GM19239 (cell line): ENCODE results near the gene STRN4.
A peak's percentile ranks its signal among the peaks of the same experiment; 100 is the strongest.

ENCODE experiments used
- DNase-seq: peaks from one replicate; pipeline ENCODE4 v3.0.0; 2011; ENCODE audit warnings: low spot score; ENCODE audit not compliant: insufficient read length
- FAIRE-seq: peaks from 2 replicates; lab custom pipeline; 2011; peaks lifted over from hg19 to GRCh38; lab: Jason Lieb, UNC

Gene STRN4

DNA sequence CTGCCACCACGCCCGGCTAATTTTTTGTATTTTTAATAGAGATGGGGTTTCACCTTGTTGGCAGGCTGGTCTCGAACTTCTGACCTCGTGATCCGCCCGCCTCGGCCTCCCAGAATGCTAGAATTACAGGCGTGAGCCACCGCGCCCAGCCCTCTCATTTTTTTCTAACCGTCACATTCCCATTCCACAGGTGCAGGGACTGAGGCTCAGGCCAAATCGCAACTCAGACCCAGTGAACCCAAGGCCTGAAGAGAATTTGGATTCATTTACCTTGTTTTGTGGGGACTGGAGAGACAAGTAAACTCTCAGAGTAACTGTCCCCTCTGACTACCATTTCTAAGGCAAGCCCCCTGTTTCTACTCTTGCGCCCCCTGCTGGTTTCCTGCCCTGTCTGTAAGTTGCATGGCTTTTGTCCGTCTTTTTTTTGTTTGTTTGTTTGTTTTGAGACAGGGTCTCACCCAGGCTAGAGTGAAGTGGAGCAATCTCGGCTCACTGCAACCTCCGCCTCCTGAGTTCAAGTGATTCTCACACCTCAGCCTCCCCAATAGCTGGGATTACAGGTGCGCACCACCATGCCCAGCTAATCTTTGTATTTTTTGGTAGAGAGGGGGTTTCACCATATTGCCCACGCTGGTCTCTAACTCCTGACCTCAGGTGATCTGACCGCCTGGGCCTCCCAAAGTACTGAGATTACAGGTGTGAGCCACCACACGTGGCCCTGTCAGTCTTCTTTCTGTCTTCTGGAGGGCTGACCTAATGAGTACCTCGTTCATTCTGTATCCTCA, 2.3 kb upstream of the STRN4 start:
- FAIRE-seq: peak; percentile 90
- DNase-seq: no peak

- FAIRE-seq: no peak
- no peak for DNase-seq
Measured at GRCh38 chr19:46745521-46746280, 549 bp downstream of the STRN4 start, which contains the start of gene FKRP. Gene FKRP (plus strand): TSS chr19:46746057. CDS start chr19:46755451, 9,394 bp downstream.

DNA sequence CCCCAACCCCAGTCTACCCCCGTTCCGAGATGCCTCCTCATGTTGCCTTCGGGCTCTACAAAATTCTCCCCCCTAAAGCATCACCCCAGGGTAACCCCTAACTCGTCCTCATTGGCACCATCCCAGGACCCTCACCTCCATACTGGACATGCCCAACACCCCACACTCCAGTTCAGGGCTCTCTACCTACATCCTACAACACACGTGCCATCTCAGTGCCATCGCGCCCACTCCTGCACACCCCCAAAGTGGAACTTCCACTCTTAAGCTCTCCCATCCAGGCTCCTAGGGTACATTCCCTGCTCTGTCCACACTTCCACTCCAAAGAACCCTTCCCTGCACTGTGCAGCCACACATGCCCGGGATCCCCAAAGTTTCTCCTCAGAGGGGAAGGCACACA, 1.2 kb downstream of the STRN4 start:
- FAIRE-seq (no peak), DNase-seq (no peak)

GRCh38 chr19:46744005-46744691, 2.1 kb downstream of the STRN4 start:
- DNase-seq: no peak
- no peak for FAIRE-seq

DNA sequence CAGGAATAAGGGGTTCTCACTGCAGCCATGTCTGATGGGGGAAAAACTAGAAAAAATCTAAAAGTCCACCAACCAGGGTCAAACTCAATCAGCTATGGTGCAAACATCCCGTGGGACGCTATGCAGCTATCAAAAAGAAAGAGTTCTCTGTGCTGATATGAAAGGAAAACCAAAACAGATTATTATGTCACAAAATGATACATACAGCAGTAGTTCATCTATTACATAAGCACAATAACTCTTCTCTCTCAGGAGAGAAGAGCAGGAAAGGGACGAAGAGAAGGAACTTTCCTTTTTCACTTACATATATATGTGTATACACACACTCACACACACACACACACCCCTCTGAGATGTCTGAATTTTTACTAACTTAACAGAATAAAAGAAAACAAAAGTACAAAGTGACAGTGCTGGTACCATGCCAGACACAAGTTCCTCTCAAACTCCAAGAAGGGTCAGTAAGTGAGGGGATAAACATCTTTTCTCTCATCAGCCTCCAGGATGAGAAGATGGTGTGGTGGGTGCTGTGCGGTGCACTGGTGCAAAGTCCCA, 3.2 kb downstream of the STRN4 start:
- no peak for DNase-seq
- peak; percentile 21 for FAIRE-seq

DNA sequence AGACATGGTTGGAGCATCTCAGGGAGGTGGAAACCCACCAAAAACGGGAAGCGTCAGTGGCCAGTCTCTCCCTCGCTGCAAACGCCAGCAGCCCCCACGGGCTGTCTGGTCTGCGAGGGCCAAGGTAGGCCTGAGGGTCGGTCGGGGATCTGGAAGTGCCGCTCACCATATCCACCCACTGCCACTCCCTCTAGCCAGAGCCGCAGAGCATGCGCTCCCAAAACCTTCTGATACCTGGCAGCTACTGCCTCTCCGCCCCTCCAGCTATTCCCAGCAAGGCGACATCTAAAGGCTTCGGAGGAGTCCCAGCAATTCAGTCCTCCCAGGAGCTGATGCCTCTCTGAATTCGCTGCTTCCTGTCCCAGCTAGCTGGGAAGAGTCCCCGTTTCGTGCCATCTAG, 4.8 kb downstream of the STRN4 start:
- FAIRE-seq: no peak

GRCh38 chr19:46739290-46739771, 6.9 kb downstream of the STRN4 start:
- DNase-seq: no peak
- no peak for FAIRE-seq

More for the DNA sequence above, 4.8 kb downstream of the STRN4 start:
- no peak for DNase-seq

DNA sequence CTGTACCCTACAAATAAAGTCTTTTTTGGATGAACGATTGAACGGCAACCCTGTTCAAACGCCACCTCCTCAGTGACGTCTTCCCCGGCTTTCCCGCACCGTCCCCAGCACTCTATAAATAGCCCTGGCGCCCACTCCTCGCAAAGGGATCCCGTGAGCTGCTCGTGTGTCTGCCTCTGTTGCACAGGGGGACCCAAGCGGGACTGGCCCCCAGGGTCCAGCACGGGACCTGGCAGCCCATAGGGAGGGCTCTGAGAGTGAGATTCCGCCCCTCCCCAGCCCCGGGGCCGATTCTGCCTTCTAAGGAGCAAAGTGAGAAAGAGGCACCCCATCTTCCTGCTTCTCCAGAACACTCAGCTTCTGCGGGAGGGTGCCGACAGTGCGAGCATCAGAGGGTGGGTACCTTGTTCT, 8.5 kb downstream of the STRN4 start:
- FAIRE-seq (no peak), DNase-seq (no peak)

DNA sequence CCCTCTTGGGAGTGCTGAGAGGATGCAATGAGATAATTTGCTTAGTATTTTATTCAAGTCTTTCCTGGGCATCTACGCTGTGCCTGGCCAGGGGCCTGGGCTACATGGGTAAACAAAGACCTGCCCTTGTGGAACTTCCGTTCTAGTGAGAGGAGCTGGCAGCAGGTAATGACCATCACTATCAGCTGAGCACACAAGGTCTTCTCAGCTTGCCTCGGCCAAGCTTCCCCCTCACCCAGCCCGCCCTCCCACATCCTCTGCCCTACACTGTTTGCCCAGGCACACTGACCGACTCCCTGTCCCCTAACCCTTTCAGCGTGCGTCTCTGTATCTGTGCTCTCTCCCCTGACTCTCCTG, 9.0 kb downstream of the STRN4 start:
- FAIRE-seq: no peak

GRCh38 chr19:46736531-46737297, 9.5 kb downstream of the STRN4 start:
- no peak for FAIRE-seq
- DNase-seq: no peak

More for the DNA sequence above, 9.0 kb downstream of the STRN4 start:
- DNase-seq: no peak

- FAIRE-seq: no peak
- no peak for DNase-seq
Measured at GRCh38 chr19:46733690-46734292, 12.5 kb downstream of the STRN4 start.

- DNase-seq (no peak), FAIRE-seq (no peak)
Measured at GRCh38 chr19:46732966-46733689, 13.1 kb downstream of the STRN4 start.

DNA sequence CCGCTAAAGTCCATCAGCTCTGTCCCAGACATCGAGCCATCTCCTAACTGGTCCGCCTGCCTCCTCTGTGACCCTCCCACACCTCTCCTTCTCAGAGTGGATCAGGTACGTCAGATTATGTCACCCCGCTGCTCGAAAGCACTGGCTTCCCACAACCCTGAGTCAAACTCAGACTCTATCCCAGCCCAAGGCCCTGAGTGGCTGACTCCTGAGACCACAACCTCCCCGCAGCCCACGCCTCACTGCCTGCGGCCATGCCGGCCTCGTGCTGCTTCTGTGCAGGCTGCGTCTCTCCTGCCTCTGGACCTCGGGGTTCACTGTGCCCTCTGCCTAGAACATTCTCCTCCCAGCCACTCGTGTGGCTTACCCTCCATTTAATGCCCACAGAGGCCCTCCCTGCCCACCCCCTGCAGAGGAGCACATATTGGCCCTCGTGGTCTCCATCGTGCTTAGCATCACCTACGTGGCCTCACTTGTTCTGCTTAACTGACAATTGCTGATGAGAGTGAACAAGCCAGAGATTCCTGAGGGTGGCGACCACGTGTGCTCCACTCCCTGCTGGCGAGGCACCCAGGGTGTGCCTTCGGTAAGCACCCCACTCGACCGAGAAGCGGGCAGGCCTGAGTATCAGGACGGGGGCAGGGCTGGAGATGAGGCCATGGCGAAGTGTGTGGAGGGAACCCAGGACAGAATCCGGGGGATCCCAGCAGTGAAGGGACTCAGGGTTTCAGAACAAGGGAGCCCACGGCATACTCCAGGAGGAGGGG, 13.9 kb downstream of the STRN4 start:
- DNase-seq: no peak
- FAIRE-seq: no peak

DNA sequence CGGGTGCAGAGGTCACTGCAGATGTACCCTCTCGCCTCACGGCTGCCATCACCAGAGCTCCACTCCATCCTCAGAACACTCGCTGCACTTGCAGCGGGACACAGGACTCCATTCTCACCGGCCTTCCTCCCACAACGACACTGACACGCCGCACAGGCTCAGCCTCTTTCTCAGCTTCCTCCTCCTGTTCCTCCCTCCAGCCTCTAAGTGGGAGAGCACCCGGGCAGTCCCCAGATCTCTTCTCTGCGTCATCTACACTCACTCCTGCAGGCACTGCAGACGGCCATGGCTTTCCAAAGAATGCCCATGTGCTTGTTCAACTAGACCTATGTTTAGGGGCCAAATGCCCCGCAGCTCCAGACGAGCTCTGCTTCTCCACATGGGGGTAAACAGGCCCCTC, 14.7 kb downstream of the STRN4 start:
- no peak for FAIRE-seq
- DNase-seq: no peak

GRCh38 chr19:46731007-46731501, 15.2 kb downstream of the STRN4 start:
- FAIRE-seq (no peak), DNase-seq (no peak)

DNA sequence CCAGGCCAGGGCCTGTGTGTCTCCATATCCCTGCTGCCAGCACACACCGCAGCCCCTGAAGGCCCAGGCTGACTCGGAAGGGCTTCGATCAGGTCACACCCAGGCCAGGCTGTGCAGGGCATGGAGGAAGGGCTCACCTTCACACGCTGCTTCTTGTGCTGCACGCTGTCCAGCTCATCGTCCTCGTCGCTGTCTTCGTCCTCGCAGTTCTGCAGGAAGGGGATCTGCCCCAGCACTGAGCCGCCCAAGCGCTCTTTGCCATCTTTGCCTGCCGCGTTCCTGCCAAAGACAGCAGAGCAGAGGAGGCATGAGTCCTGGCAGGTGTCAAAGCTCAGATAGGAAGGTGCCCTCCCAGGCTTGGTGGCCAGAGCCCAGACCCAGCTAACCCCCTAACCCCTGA, 15.7 kb downstream of the STRN4 start:
- no peak for FAIRE-seq
- no peak for DNase-seq

GRCh38 chr19:46730187-46730586, 16.1 kb downstream of the STRN4 start:
- DNase-seq (no peak), FAIRE-seq (no peak)

DNA sequence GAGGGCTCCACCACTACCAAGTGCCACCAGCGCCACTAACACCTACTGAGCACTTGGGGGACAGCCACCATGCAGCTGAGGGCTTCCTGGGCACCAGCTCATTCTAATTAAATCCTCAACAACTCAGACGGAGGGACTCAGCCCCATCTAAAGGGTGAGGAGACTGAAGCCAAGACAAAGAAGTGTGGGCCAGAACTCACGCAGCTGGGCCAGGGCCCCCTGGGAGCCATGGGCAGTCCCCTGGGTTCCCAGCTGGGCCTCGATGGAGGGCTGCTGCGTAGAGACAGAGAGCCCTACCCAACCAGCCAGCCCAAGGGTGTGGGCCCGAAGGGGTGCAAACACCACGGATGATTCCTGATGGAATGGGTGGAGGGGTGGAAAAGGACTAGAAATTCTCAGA, 16.6 kb downstream of the STRN4 start:
- no peak for FAIRE-seq
- DNase-seq: no peak
